ENCODE measurements around the gene PHF1.

PHF1 gene

DNA sequence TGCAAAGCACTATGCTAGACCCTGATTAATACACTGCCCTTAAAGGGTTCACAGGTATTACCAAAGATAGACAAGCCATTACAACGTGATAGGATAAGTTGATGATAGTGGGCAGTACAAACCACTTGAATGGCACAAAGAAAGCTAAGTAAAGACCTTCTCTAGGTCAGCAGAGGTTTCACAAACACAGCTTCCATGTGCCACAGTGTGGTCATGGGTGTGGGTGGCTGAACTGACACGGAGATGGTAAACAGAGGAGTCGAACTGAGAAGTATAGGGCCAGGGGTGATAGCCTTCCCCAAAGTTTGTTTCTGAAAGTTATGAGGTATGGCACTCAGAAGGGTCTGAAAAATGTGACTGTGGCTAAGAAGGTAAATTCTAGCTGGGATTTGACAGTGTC lies 47.9 kb downstream of the PHF1 start:
- DNase-seq: peak; percentile 27 to 56 (median 43)

DNA sequence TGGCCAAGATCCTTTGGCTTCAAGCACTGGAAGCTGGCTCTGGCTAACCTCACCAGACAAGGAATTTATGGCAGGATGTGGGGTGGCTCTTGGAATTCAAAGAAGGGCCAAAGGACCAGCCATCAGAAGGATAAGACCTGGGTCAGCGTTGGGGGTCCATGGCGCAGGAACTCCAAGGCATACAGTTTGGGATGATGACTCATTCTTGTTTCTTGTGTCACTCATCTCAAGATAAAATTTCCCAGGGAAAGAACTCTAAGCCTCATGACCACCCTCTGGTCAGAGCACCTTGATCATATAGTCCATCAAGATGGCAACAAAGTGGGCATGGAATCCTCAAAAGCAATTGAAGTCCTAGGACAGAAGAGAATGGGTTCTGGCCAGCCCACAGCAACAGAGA lies 48.4 kb downstream of the PHF1 start:
- DNase-seq: peak in 1 of 3 donors; percentile 23

Measured in suppressor macrophage treated with lipopolysaccharide for 1 hour (primary cell).